ENCODE results near the gene ZP2. TPM values are rescaled to one million over a fixed set of nuclear protein-coding genes. Genes with fewer than 3 reads are reported as not detected.
"Not testable (repeated sequence)": the region's sequence is repeated elsewhere in the genome, so short reads cannot be mapped to it uniquely, and the experiment has no call there.

The ZP2 gene
- not detected for total RNA-seq

- H3K27ac ChIP-seq = no peak within 1 kb of the TSS
- 61% methylated on average over 4 of the region's 5 CpGs; no CpG with 5 or more reads in 1 of the 2 donors for WGBS, 2 donors (ENCODE audit: low coverage in 1 of 2)
- H3K9me3 ChIP-seq = no peaks in the 10 kb centered on the region
- H3K4me3 ChIP-seq = no peak within 1 kb of the TSS
- H3K36me3 ChIP-seq = no peaks in the 10 kb centered on the region
- TF ChIP-seq EP300 (IDR thresholded peaks at IDR 0.05) (no peak), POLR2A (IDR thresholded peaks at IDR 0.05) (no peak), POLR2AphosphoS5 (IDR thresholded peaks at IDR 0.05) (no peak), CTCF (IDR thresholded peaks at IDR 0.05) (no peak)
- no peaks in the 10 kb centered on the region for H3K4me1 ChIP-seq
- H3K27me3 ChIP-seq = peaks cover 28% of the 10 kb centered on the region
- no peak for ATAC-seq
Observed at GRCh38 chr16:21211486-21211885, at the start of gene ZP2. Gene ZP2, minus strand, starts transcription at chr16:21211574. Its CDS starts 27 bp downstream, at chr16:21211547.

GRCh38 chr16:21257284-21257683 lies 45.9 kb upstream of the ZP2 start:
- H3K9me3 ChIP-seq = no peaks in the 10 kb centered on the region
- 80 to 100% methylated on average over 1 to 4 of the region's 4 CpGs for WGBS, 2 donors (ENCODE audit: low coverage in 1 of 2)
- H3K27me3 ChIP-seq = no peaks in the 10 kb centered on the region
- H3K4me3 ChIP-seq = no peak overlapping the region
- H3K27ac ChIP-seq = no peak overlapping the region
- TF ChIP-seq POLR2A (IDR thresholded peaks at IDR 0.05) (no peak), CTCF (IDR thresholded peaks at IDR 0.05) (no peak), EP300 (IDR thresholded peaks at IDR 0.05) (no peak), POLR2AphosphoS5 (IDR thresholded peaks at IDR 0.05) (no peak)
- H3K36me3 ChIP-seq = no peaks in the 10 kb centered on the region
- ATAC-seq = no peak
- no peaks in the 10 kb centered on the region for H3K4me1 ChIP-seq

GRCh38 chr16:21256636-21257035 lies 45.3 kb upstream of the ZP2 start:
- Histone ChIP-seq H3K36me3 (no peaks in the 10 kb centered on the region), H3K27me3 (no peaks in the 10 kb centered on the region), H3K4me1 (no peaks in the 10 kb centered on the region), H3K9me3 (no peaks in the 10 kb centered on the region), H3K4me3 (no peak overlapping the region), H3K27ac (no peak overlapping the region)
- TF ChIP-seq EP300 (IDR thresholded peaks at IDR 0.05) (no peak), CTCF (IDR thresholded peaks at IDR 0.05) (no peak), POLR2AphosphoS5 (IDR thresholded peaks at IDR 0.05) (no peak), POLR2A (IDR thresholded peaks at IDR 0.05) (no peak)
- WGBS, 2 donors (ENCODE audit: low coverage in 1 of 2) = 82 to 83% methylated on average over 2 of the region's 2 CpGs
- no peak for ATAC-seq

- Histone ChIP-seq H3K4me3 (no peak overlapping the region), H3K4me1 (no peaks in the 10 kb centered on the region), H3K36me3 (no peaks in the 10 kb centered on the region), H3K9me3 (no peaks in the 10 kb centered on the region), H3K27ac (no peak overlapping the region), H3K27me3 (peaks cover 13% of the 10 kb centered on the region)
- TF ChIP-seq EP300 (IDR thresholded peaks at IDR 0.05) (no peak), POLR2A (IDR thresholded peaks at IDR 0.05) (no peak), CTCF (IDR thresholded peaks at IDR 0.05) (no peak), POLR2AphosphoS5 (IDR thresholded peaks at IDR 0.05) (no peak)
- no peak for ATAC-seq
- 89 to 91% methylated on average over 3 of the region's 3 CpGs for WGBS, 2 donors (ENCODE audit: low coverage in 1 of 2)
Observed at GRCh38 chr16:21253470-21253869, 42.1 kb upstream of the ZP2 start.

GRCh38 chr16:21250072-21250923 lies 38.9 kb upstream of the ZP2 start:
- no peak for ATAC-seq
- Histone ChIP-seq H3K27ac (no peak overlapping the region), H3K27me3 (peaks cover 13% of the 10 kb centered on the region), H3K4me1 (no peaks in the 10 kb centered on the region), H3K9me3 (no peaks in the 10 kb centered on the region), H3K36me3 (no peaks in the 10 kb centered on the region), H3K4me3 (no peak overlapping the region)
- TF ChIP-seq CTCF (IDR thresholded peaks at IDR 0.05) (no peak), POLR2AphosphoS5 (IDR thresholded peaks at IDR 0.05) (no peak), POLR2A (IDR thresholded peaks at IDR 0.05) (no peak), EP300 (IDR thresholded peaks at IDR 0.05) (no peak)
- 73 to 83% methylated on average over 8 to 12 of the region's 15 CpGs for WGBS, 2 donors (ENCODE audit: low coverage in 1 of 2)

GRCh38 chr16:21248179-21248578 lies 36.8 kb upstream of the ZP2 start:
- H3K9me3 ChIP-seq, ATAC-seq, H3K27ac ChIP-seq, H3K4me3 ChIP-seq, H3K36me3 ChIP-seq, H3K4me1 ChIP-seq: not testable (repeated sequence)
- 72 to 75% methylated on average over 1 to 4 of the region's 4 CpGs for WGBS, 2 donors (ENCODE audit: low coverage in 1 of 2)
- H3K27me3 ChIP-seq = peaks cover 13% of the 10 kb centered on the region

All from gastroesophageal sphincter (tissue), 4 donors.